HT1080 (cell line): ENCODE measurements around the gene PLPPR3. TPM values are rescaled to one million over a fixed set of nuclear protein-coding genes. Genes with fewer than 3 reads are reported as not detected.

ENCODE experiments used
- DNase-seq: peaks from one replicate; pipeline ENCODE4 v3.0.0-alpha.2; 2015; ENCODE audit warnings: low read depth
- small RNA-seq: library from RNA; depleted of rRNA; stranded (forward); fragments of <200 nt; gene quantifications from one replicate; pipeline ENCODE3, GENCODE V24; 2014
- total RNA-seq: library from RNA; depleted of rRNA; stranded (reverse); fragments of >200 nt; shearing (Covaris generic); gene quantifications from 2 replicates; pipeline ENCODE4 v1.2.3, GENCODE V29; 2014; rRNA removed

The PLPPR3 gene
- total RNA-seq, 1 experiment from 2014 or later: not detected

DNA sequence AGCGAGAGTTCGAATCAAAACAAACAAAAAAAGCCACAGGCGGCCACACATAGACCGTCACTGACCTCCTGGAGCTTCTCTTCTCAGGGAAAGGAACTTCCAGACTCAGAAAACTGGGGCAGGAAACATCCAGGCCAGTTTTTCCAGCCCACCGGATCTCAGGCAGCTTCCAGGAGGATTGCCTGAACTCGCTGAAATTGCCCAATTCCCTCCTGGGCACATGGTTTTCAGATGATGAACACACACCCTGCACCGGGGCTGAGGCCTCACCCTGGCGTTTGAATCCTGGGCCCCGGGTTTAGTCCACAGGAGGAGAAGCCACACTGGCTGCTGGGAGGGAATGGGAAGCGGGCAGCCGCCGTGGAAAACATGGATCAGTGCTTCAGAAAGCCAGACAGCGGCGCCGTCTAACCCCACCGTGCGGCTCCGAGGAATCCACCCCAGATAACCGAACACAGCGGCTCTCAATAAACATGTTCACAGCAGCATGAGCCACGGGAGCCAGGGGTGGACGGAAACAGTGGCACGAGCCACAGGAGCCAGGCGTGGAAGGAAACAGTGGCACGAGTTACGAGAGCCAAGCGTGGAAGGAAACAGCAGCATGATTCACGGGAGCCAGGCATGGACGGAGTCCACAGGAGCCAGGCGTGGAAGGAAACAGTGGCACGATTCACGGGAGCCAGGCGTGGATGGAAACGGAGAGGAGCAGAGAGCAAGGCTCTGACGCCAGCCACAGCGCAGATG is 42.7 kb downstream of the PLPPR3 start:
- peak; percentile 75 for DNase-seq

DNA sequence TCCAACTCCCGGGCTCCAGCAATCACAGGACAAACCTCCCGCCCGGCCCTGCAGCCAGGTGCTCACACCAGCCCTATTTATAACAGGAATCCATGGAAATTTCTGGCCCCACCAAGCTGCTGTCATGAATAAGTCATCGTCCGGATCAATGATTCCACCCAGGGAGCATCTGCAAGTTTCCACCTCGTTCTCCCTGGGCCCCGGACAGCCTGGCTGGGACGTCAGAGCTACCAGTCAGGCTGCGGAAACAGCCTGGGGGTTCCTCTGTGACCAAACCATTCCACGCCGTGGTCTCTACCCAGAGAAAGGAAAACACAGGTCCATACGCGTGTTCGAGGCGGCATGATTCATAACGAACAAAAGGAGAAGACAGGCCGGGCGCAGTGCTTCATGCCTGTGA is 45.2 kb downstream of the PLPPR3 start:
- no peak for DNase-seq

DNA sequence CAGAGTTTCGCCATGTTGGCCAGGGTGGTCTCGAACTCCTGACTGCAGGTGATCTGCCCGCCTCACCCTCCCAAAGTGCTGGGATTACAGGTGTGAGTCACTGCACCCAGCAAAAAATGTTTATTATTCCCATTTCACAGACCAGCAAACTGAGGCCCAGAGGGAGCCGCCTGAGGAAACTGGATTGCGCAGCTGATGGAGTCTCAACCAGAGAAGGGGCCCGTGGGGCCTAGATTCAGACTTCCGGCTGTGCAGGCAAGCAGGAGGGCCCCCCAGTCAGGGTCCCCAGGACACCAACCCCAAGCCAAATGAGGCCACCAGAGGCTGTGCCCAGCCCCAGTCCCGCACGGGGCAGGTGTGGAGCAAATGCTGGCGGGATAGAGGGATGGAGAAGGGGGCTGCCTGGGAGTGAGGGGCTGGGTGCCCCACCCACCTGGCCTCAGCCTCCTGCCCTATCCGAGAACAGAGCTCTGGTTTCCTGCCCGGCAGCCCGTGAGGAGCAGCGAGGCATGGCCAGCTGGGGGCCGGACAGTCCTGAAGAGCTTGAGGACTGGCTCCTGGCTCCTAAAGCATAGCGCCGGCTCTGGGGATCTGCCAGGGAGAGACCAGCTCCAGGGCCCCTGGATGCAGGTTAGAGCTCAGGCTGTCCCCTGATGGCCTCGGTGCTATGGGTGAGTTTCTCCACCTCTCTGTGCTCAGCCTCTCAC is 48.9 kb downstream of the PLPPR3 start:
- no peak for DNase-seq

GRCh38 chr19:772063-772462 is 49.7 kb downstream of the PLPPR3 start:
- DNase-seq: no peak

DNA sequence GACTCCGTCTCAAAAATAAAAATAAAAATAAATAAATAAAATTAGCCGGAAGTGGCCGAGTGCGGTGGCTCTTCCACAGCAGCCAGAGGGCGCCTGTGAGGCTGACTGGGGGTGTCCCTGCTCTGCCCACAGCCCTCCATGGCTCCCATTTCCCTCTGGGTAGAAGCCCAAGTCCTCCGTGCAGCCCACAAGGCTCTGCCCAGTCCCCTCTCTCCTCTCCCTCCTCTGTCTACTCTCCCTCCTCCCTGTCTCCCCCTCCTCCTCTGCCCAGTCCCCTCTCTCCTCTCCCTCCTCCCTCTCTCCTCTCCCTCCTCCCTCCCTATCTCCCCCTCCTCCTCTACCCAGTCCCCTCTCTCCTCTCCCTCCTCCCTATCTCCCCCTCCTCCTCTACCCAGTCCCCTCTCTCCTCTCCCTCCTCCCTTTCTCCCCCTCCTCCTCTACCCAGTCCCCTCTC is 50.4 kb downstream of the PLPPR3 start:
- peak; percentile 42 for DNase-seq

DNA sequence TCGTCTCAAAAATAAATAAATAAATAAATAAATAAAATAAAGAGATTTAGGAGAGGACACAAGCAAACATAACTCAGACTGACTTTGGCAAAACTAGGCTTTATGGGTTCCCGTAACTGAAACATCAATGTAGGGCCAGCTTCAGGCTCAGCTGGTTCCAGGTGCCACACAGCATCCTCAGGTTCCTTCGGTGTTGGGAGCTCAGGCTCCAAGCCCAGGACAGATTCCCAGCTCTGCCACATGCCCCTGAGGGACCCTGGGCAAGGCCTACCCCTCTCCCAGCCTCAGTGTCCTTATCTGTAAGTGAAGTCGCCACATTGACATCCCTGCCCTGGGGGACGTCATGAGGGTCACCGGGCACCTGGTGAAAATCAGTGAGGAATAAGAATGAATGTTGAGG is 52.1 kb downstream of the PLPPR3 start:
- DNase-seq: no peak

DNA sequence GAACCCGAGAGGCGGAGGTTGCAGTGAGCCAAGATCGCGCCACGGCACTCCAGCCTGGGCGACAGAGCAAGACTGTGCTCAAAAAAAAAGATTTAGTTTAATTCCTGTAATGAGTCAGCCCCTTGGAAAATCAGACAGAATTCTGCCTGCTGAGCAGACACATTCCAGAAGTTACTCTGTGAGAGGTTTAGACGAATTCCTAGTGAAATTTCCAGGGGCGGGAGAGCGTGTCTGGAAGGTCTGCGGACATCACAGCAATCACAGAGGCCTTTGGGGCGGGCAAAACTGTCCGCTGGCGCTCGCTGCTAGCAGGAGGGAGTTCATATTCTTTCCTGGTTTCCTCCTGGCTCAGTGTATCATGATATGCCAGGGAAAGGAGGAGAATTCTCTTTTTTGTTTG is 53.3 kb downstream of the PLPPR3 start:
- peak; percentile 29 for DNase-seq

DNA sequence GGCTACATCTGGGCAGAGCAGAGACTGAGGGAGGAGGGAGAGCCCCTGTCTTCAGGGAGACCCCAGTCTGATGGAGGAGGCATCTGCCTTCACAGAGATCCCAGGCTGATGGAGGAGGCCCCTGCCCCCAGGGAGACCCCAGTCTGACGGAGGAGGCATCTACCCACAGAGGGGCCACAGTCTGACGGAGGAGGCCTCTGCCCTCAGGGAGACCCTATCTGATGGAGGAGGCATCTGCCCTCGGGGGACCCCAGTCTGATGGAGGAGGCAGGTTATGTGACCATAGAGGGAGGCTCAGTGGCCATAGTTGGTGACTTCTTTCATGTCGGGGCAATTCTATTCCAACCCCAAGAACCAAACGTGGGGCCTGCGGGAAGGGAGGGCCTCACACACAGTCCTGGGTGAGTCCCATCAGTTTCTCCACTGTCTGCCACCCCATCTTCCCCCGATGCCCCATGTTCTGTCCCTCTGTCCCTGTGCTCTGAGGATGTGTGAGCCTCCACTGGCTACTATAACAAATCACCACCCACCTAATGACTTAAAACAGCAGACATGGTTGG is 56.5 kb downstream of the PLPPR3 start:
- no peak for DNase-seq

- no peak for DNase-seq
Observed at GRCh38 chr19:764301-764700, 57.5 kb downstream of the PLPPR3 start.

DNA sequence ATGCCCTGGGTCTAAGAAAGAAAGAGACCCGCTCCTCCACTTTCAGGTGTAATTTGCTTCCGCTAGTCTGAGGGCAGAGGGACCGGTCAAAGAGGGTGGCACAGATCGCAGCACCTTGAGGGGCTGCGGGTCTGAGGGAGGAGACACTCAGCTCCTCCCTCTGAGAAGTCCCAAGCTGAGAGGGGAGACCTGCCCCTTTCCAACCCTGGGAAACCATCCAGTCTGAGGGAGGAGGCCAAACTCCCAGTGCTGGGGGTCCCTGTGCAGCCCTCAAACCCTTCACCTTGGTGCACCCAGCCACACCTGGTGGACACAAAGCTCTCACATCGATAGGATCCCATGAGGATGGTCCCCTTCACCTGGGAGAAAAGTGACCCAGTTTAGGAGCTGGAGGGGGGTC is 57.9 kb downstream of the PLPPR3 start:
- DNase-seq: no peak

DNA sequence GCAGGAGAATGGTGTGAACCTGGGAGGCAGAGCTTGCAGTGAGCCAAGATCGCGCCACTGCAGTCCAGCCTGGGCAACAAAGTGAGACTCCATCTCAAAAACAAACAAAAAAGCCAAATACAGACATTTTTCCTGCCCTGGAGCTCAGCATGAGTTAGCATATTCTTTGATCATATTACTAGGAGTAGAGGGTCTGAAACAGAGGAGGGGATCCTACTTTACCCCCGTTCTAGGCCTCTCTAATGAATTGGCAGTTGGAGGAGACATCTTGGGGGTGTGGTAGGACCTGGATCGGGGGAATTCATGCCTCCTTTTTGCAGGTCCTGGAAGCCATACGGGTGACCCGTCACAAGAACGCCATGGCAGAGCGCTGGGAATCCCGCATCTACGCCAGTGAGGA is 58.6 kb downstream of the PLPPR3 start:
- no peak for DNase-seq

Small RNA genes within 50 kb of the gene (small RNA-seq; reads per million reads assigned to genes)
- not detected for gene MIR3187

Other genes with a start within 250 kb of the PLPPR3 start
- 475 and 545 TPM in 2 replicates for gene BSG, start 249.4 kb downstream of the PLPPR3 start, total RNA-seq
- 0.27 and 0.37 TPM in 2 replicates for gene HCN2, start 232.1 kb downstream of the PLPPR3 start, total RNA-seq
- gene POLRMT, start 188.4 kb downstream of the PLPPR3 start, total RNA-seq: 86.9 and 100 TPM in 2 replicates
- not detected in 2 replicates for gene FGF22, start 182.1 kb downstream of the PLPPR3 start, total RNA-seq
- 86.5 and 130 TPM in 2 replicates for gene RNF126, start 158.7 kb downstream of the PLPPR3 start, total RNA-seq
- 14.5 and 19.7 TPM in 2 replicates for gene FSTL3, start 145.6 kb downstream of the PLPPR3 start, total RNA-seq
- not detected in 2 replicates for gene PRSS57, start 126.5 kb downstream of the PLPPR3 start, total RNA-seq
- gene PALM, start 113.0 kb downstream of the PLPPR3 start, total RNA-seq: not detected in 2 replicates
- 0.02 and 0.13 TPM in 2 replicates for gene MISP, start 70.8 kb downstream of the PLPPR3 start, total RNA-seq
- 276 and 447 TPM in 2 replicates for gene PTBP1, start 24.5 kb downstream of the PLPPR3 start, total RNA-seq
- not detected in 2 replicates for gene AZU1, start 5.9 kb upstream of the PLPPR3 start, total RNA-seq
- not detected in 2 replicates for gene PRTN3, start 19.0 kb upstream of the PLPPR3 start, total RNA-seq
- gene ELANE, start 30.3 kb upstream of the PLPPR3 start, total RNA-seq: not detected in 2 replicates
- gene CFD, start 37.7 kb upstream of the PLPPR3 start, total RNA-seq: not detected in 2 replicates
- gene MED16, start 71.2 kb upstream of the PLPPR3 start, total RNA-seq: 18.1 and 20.8 TPM in 2 replicates
- not detected in 2 replicates for gene RNU6-9, start 71.5 kb upstream of the PLPPR3 start, total RNA-seq
- 32.2 and 42.2 TPM in 2 replicates for gene R3HDM4, start 91.3 kb upstream of the PLPPR3 start, total RNA-seq
- gene KISS1R, start 95.4 kb upstream of the PLPPR3 start, total RNA-seq: not detected in 2 replicates
- gene ARID3A, start 104.1 kb upstream of the PLPPR3 start, total RNA-seq: 4.3 and 8.0 TPM in 2 replicates
- 197 and 221 TPM in 2 replicates for gene WDR18, start 162.4 kb upstream of the PLPPR3 start, total RNA-seq
- 0.03 TPM in 1 of 2 replicates, not detected in the other for gene GRIN3B, start 178.5 kb upstream of the PLPPR3 start, total RNA-seq
- gene TMEM259, start 199.2 kb upstream of the PLPPR3 start, total RNA-seq: 127 and 130 TPM in 2 replicates
- gene RNU6-2, start 199.6 kb upstream of the PLPPR3 start, total RNA-seq: not detected in 2 replicates
- 122 and 196 TPM in 2 replicates for gene CNN2, start 204.7 kb upstream of the PLPPR3 start, total RNA-seq
- 2.0 and 3.0 TPM in 2 replicates for gene ABCA7, start 218.2 kb upstream of the PLPPR3 start, total RNA-seq
- 1.4 TPM in 2 replicates for gene ARHGAP45, start 245.2 kb upstream of the PLPPR3 start, total RNA-seq